Neural cell (in vitro differentiated cells): ENCODE results near the gene DCAF7.

ENCODE experiments used
- RAD21 ChIP-seq: fragments of 450-650 bp; conservative IDR thresholded peaks from 2 replicates; pipeline ENCODE4 v1.6.1; 2014; ENCODE audit warnings: antibody characterized with exemption, mild to moderate bottlenecking, moderate library complexity
- TAF1 ChIP-seq: IDR thresholded peaks from 2 replicates; pipeline ENCODE4 v1.6.1; 2012; ENCODE audit warnings: low read depth
- TF ChIP-seq, protein P1 (sequence below): fragments of 450-650 bp; IDR thresholded peaks from 2 replicates; pipeline ENCODE4 v1.5.1; 2014; ENCODE audit warnings: antibody characterized with exemption, mild to moderate bottlenecking, moderate library complexity; ENCODE audit not compliant: poor library complexity, severe bottlenecking

DNA sequence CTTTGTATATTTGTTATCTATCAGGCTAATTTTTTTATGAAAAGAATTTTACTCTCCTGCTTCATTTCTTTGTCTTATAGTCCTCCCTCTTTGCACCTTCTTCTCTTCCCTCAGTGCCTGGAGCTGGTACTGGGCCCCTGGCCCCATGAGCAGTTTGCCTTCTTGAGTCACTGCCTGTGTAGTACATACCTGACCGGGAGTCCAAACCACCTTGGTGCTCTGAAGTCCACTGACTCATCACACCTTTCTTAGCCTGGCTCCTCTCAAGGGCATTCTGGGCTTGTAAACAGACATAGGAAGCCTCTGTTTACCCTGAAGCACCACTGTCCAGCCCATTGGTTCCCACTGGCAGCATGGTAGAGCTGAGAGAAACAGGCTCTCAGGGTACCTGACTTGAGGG is 39.4 kb downstream of the DCAF7 start:
- no peak for TF ChIP-seq TAF1
- TF ChIP-seq, protein P1, sequence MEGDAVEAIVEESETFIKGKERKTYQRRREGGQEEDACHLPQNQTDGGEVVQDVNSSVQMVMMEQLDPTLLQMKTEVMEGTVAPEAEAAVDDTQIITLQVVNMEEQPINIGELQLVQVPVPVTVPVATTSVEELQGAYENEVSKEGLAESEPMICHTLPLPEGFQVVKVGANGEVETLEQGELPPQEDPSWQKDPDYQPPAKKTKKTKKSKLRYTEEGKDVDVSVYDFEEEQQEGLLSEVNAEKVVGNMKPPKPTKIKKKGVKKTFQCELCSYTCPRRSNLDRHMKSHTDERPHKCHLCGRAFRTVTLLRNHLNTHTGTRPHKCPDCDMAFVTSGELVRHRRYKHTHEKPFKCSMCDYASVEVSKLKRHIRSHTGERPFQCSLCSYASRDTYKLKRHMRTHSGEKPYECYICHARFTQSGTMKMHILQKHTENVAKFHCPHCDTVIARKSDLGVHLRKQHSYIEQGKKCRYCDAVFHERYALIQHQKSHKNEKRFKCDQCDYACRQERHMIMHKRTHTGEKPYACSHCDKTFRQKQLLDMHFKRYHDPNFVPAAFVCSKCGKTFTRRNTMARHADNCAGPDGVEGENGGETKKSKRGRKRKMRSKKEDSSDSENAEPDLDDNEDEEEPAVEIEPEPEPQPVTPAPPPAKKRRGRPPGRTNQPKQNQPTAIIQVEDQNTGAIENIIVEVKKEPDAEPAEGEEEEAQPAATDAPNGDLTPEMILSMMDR, result no peak
- no peak for TF ChIP-seq RAD21
